ENCODE results near the gene ULK3.

ULK3 gene

DNA sequence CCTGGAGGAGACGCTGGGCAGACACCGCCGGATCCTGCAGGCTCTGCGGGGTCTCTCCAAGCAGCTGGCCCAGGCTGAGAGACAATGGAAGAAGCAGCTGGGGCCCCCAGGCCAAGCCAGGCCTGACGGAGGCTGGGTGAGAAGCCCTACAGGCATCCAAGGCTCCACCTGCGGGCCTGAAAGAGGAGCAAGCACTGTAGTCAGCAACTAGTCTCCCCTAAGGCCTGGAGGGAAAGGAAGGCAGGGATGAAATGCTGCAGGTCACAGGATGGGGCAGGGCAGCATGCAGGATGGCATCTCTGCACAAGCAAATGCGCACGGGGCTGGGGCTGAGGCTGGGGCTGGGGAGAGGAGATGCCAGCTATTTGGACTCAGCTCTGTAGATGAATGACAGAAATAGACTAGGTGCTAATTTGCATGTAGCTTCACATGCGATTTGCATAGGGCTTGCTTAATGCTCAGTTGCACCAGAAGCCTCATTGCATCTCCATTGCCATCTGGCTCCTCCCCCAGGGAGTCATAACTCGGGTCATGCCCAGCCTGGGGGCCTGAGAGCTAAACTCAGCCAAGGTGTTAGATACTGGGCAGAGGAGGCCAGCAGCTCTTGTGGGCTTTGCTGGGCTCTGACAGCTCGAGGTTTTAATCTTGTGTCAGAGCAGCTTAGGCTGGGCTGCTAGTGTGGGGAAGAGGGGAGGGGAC, 21.7 kb downstream of the ULK3 start:
- DNase-seq: no peak

DNA sequence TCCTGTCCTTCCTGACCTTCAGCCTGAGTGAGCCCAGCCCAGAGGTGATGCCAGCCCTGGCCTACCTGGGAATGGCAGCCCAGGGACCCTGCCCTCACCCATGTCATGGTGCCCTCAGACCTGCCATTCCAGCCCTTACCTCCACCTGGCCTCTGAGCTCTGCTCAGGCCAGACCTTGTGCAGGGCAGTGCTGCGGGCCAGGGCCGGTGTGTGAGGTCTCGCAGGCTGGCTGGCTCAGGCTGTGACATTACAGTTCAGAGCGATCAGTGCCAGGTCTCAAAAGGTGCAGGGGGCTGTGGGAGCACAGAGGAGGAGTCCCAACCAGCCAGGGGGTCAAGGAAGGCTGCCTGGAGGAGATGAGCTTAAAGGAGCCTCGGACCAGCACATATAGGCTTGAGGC, 22.9 kb downstream of the ULK3 start:
- no peak for DNase-seq

DNA sequence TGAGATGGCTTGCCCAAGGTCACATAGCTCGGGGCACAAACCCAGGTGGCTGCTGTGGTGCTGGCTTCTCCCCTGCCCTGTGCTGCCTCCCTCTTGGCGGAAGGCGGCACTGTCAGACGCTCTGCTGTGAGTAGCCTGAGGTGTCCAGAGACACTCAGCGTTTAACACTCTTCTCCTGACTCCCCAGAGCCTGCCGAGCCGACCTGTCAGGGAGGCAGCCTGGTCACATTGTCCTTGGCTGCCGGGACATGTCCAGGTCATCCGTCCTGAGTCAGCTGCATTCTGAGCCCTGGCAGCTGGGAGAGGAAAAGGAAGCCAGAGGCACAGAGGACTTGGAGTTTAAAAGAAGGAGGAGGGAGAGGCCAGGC, 25.6 kb downstream of the ULK3 start:
- DNase-seq: no peak

DNA sequence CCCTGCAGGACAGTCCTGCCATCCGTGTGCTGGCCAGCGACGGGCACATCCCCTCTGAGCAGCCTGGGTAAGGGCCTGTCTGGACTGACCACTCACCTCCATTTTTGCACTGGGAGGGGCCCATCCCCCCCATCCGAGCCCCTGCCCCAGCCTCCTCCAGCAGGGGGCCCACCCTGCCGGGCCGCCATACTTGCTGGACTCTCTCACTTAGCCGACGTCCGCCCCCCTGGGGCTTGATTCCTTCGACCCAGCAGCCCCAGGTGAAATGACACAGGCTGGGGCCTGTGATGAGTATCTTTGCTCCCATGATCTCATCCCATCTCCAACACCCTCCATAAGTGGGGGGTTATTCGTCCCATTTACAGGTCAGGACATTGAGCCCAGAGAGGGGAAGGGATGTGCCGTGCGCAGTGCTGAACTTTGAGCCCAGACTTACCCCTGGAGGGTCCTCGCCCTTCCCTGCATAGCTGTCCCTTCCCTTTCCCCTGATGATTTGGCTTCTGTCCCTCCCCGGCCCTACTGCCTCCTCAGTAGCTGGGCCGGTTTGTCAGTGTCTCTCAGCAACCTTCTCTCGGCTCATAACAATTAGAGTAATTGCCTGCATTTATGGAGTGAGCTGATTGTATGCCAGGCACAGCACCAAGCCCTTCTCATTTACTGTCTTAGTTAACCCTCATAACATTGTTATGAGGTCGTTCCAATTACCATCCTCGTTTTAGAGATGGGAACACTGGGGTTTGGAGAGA, 26.2 kb downstream of the ULK3 start:
- no peak for DNase-seq

DNA sequence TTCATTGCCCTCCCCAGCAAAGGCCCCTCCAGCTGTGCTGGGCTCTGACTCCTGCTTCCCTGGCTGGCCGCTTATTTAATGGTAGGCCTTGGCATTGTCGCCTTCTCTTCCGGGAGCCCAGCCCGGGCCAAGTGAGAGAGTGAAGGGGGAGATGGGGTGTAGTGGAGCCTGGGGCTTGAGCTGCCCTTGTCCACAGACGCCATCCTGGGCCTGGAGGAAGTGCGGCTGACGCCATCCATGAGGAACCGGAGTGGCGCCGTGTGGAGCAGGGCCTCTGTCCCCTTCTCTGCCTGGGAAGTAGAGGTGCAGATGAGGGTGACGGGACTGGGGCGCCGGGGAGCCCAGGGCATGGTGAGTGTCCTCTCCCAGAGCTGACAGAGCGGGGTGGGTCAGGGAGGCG, 27.0 kb downstream of the ULK3 start:
- no peak for DNase-seq

DNA sequence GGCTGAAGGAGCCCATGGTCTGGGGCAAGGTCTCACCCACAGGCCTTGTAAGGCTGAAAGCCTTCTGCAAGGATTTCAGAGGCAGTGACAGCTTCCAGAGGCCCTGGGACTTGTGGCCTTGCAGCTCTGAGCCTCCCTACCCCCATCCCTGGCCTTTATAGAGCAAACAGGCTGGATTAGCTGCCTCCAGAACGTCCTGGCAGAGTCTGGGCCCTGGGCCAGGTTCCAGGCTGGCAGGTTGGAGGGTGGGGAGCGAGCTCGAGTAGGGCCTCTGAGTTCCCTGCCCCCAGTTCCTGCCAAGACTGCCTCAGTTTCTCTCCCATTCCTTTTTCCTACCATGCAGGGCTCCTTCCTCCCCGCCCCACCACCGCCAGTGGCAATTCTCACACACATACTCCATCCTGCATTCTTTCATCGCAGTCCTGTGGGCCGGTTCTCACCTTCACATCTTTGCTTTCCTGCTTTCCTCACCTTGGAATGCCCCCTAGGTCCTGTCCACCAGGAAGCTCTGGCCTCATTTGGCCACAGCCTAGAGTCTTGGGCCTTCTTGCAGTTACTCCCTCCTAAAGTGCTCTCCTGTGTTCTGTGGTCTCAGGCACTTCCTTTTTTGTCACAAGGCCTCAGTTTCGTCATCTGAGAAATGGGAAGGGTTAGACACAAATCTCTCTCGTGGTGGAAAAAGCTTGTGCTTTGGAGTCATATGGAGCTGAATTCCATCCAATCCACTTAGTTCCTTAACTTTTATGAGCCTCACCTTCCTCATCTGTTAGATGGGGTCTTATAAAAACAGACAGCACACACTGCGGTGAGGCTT, 27.6 kb downstream of the ULK3 start:
- no peak for DNase-seq

DNA sequence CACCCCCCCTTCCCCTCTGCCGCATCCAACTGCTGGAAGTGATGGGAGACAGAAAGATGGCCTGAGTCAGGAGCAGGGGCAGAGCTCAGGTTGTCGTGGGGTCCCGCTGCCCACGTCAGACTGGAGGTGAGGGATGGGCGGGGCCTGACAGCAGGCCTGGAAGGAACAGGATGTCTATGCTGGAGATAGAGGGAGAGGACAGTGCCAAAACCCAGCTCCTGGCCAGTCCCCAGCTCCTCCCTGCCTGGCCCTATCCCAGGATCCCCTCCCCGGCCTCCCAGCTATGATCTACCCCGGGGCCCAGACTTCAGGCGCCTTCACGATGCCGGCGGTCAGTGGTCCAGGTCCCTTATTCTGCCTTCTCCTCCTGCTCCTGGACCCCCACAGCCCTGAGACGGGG, 30.4 kb downstream of the ULK3 start, which contains the start of gene LMAN1L:
Gene LMAN1L (plus strand): TSS at position 303 of the 400 bp plus-strand sequence. CDS start 20 bp downstream, at position 323.
- DNase-seq: no peak

DNA sequence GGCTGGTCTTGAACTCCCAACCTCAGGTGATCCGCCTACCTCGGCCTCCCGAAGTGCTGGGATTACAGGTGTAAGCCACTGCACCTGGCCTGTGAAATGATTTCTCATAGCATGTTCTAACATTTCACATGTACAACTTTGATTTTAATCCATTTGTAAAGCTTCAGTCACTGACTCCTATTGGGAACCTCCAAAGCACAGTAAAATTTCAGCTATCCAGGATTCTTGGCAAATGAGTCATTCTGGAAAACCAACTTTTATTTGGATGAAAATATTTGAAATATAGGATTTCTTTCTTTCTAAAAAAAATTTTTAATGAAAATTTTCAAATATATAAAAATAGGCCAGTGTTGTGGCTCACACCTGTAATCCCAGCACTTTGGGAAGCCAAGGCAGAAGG, 33.0 kb downstream of the ULK3 start:
- DNase-seq: no peak

DNA sequence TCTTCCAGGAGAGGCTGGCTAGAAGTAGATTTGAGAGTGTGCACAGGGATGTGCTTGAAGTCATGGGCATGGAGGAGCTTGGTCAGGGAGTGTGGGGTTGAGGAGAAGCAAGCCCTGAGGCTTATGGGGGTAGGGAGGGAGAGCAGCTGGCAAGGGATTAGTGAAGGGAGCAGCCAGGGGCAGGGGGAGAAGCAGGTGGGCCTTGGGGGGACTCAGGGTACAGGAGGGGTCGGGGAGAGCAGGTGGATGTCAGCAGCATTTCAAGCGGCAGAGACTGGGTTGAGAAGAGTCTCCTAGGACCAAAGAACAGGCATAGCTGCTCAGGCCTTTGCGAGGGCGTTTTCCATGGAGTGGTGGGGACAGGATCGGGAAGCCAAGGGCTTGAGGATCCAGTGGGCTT, 33.7 kb downstream of the ULK3 start:
- no peak for DNase-seq

DNA sequence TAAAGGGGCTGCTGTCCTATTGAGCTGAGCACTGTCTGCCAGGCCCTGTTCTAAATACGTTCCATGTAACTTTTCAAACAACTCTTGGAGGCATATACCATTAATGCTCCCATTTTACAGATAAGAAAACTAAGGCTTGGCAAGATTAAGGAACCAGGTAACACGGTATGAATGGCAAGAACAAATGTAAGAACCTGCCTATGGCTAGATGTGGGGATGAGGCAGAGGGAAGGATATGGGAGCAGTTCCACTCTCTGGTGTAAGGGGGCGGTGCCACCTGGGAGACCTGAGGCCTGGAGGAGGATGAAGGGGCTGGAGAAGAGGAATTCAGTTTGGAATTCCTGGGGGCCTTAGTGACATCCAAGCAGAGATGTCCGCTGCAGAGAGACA, 34.1 kb downstream of the ULK3 start:
- no peak for DNase-seq

DNA sequence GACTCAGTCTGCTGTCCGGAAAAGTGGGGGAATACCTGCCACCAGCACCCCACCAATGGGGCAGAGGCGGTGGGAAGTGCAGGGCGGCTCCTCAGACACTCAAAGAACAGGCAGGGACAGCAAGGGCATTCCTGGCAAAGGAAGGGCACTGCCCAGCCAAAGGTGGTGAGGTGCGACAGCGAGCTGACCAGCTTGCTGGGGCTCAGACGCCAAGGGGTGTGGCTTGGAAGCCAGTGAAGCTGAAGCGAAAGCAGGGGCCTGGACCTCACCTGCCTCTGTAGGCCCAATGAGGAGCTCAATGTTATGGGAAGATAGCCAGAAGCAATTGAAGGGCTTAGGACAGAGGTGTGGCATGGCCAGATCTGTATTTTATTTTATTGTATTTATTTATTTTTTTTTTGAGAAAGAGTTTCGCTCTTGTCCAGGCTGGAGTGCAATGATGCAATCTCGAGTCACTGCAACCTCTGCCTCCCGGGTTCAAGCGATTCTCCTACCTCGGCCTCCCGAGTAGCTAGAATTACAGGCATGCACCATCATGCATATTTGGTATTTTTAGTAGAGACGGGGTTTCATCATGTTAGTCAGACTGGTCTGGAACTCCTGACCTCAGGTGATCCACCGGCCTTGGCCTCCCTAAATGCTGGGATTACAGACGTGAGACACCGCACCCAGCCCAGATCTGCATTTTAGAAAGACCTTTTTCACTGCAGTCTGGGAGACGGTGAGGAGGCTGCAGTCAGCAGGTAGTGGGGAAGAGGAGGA, 34.7 kb downstream of the ULK3 start:
- DNase-seq: no peak

DNA sequence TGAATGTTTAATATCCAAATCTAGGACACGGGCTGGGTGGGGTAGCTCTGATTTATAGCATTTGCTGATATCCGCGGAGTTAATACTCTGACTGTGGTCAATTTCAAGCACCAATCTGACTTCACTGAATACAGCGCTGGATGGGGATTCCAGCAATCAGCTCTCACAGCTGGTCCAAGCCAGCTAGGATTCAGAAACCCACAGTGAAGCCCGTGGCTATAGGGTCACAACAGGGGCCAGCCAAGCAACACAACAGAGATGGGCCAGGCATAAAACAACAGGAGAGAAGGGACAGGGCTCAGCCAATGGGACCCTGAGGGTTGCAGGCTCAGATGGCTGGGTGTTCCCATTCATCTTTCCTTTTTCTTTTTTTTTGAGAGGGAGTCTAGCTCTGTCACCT, 35.7 kb downstream of the ULK3 start:
- DNase-seq: no peak

DNA sequence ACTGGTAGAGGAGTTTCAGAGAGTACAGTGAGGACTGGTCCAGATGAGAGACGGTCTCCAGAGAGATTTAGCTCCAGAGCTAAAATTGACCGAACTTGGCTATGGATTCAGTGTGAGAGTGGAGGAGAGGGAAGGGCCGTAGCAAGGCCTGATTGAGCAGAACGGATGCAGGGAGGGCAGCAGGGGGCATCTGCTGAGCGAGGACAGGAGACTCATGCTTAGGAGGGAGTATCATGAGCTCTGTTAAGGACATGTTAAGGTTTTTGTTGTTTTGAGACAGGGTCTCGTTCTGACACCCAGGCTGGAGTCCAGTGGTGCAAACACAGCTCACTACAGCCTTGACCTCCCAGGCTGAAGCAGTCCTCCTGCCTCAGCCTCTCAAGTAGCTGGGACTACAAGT, 38.0 kb downstream of the ULK3 start:
- DNase-seq: no peak

DNA sequence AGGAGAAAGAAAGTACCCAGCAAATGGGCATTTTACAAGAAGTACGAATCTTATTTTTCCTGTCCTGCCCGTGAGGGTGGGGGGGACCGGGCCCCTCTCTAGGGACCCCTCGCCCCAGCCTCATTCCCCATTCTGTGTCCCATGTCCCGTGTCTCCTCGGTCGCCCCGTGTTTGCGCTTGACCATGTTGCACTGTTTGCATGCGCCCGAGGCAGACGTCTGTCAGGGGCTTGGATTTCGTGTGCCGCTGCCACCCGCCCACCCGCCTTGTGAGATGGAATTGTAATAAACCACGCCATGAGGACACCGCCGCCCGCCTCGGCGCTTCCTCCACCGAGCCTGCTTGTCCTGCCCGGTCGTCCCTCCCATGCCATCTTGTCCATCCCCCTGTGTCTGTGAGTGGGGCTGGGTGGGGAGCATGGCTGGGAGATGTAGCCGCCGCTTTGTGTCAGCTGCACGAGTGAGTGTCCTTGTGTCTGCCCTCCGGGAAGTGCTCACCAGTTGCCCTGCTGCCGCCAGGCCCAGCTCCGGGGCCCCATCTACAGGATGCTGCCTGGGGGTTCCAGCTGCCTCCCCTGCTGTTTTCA, 40.0 kb downstream of the ULK3 start:
- DNase-seq: no peak

DNA sequence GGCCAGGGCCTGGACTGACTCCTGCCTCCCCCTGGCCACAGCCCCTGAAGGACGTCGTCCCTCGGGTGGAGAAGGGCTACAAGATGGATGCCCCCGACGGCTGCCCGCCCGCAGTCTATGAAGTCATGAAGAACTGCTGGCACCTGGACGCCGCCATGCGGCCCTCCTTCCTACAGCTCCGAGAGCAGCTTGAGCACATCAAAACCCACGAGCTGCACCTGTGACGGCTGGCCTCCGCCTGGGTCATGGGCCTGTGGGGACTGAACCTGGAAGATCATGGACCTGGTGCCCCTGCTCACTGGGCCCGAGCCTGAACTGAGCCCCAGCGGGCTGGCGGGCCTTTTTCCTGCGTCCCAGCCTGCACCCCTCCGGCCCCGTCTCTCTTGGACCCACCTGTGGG, 40.7 kb downstream of the ULK3 start:
- no peak for DNase-seq

DNA sequence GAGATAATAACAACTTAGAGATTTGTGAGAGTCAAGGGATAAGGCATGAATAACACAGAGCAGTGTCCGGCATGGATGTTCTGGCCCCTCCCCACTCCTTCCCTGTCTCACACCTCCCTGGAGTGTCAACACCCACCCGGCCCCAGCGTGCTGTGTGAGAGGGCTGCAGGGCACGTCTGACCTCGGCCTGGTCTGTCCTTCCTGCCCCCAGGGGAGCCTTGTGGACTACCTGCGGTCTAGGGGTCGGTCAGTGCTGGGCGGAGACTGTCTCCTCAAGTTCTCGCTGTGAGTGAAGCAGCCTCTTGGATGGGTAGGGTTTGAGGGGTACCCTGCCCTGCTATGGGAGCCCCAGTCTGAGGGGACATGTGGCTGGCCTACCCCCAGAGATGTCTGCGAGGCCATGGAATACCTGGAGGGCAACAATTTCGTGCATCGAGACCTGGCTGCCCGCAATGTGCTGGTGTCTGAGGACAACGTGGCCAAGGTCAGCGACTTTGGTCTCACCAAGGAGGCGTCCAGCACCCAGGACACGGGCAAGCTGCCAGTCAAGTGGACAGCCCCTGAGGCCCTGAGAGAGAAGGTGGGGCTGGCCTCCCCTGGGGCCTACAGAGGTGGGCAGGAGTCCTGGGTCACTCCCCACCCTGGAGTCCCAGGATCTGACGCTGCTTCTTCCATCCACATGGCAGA, 41.5 kb downstream of the ULK3 start:
- no peak for DNase-seq

DNA sequence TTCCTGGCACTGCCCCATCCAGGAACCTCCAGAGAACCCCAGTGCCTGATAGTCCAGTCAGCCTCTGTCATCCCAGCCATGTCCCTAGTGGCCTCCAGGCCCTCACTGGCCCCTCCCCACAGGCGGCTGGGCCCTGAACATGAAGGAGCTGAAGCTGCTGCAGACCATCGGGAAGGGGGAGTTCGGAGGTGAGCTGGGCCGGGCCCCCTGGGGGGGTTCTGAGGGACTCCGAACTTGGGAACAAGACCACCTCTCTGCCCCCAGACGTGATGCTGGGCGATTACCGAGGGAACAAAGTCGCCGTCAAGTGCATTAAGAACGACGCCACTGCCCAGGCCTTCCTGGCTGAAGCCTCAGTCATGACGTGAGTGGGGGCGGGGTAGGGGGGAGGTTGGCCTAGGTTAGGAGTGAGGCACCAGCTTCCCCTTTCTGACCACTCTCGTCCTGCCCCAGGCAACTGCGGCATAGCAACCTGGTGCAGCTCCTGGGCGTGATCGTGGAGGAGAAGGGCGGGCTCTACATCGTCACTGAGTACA, 42.3 kb downstream of the ULK3 start:
- no peak for DNase-seq

DNA sequence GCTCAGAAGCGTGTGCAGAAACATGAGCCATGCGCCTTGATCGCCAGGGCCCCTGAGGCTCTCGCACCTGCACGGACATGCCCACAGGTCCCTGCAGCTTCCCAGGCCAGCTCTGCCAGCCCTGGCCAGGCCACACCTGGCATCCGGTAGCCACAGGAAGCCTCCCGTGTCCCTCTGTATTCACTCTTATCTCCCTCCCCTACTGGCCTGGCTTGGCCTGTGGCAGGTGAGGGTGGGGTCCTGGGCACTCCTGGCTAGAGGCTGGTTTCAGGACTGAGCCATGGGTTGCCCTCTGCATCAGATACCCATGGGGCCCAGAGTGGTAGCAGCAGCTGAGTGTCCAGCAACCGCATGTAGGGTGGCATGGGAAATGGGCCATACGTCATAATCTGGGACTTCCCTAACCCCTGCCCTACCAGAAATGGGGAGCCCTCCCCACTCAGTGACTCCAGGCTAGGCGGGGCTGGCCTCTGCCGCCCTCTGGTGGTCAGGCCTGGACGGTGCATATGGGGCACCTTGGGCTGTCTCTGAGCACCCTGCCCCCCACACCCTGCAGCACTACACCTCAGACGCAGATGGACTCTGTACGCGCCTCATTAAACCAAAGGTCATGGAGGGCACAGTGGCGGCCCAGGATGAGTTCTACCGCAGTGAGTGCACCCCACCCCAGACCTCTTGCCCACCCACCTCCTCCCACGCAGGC, 42.9 kb downstream of the ULK3 start:
- peak in 1 of 2 experiments; percentile 57 for DNase-seq

DNA sequence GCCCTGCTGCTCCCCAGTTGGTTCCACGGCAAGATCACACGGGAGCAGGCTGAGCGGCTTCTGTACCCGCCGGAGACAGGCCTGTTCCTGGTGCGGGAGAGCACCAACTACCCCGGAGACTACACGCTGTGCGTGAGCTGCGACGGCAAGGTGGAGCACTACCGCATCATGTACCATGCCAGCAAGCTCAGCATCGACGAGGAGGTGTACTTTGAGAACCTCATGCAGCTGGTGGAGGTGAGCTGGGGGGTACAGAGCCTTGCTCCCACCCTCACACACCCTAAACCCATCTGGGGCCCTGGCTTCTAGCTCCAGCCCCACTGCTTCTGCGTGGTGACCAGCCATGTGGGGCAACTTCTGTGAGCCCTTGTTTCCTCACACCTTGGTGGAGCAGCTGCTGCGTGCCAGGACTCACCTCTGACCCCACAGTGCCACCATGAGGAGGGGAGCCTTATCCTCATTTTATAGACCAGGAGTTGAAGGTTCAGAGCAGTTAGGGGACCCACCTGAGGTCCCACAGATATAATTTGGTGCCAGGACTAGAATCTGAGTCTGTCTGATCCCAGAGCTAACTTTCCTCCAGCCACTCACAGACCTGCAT, 43.6 kb downstream of the ULK3 start:
- no peak for DNase-seq

DNA sequence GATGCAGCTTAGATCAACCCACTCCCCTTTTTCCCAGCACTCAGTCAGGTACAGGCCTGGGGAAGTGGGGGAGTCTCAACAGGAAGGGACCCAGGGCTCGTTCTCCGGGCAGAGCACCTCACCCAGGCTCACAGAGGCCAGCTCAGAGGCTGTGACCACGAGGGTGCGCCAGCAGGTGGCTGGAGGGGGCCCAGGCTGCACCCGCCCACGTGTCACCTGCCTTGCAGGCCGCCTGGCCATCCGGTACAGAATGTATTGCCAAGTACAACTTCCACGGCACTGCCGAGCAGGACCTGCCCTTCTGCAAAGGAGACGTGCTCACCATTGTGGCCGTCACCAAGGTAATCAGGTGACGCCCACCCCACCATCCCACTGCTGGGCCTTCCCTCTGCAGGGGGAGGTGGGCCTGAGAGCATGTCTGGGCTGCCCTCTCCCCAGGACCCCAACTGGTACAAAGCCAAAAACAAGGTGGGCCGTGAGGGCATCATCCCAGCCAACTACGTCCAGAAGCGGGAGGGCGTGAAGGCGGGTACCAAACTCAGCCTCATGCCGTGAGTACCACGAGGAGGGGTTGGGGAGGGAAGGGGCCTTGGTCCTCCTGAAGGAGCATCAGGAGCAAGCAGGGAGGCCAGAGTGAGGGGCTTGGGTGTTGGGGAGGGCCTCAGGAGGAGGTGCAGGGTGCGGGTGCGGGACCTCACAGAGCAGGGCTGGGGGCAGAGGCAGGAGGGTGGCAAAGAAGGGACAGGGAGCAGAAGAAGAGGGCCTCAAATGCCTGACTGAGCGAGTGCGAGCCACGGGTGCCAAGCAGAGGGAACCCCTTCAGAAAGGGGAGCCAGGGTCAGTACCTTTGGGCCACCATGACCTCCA, 44.3 kb downstream of the ULK3 start:
- DNase-seq: no peak
